Body of pancreas (tissue), 4 donors: ENCODE measurements around the gene RUNX3. TPM values are rescaled to one million over a fixed set of nuclear protein-coding genes. Genes with fewer than 3 reads are reported as not detected.

Experiments used
- ATAC-seq: fragments of 150-250 bp; one replicate; pipeline ENCODE4 v1.9.1; 2016
- DNase-seq, 4 donors: peaks; one replicate each; pipeline ENCODE4 v3.0.0-alpha.2; 2019
- H3K27ac ChIP-seq, 4 donors: fragments of 200-600 bp; sonication (generic); 1 replicate in 3 of 4; 2 replicates in 1 of 4; pipeline versions ENCODE4 v1.5.1 to v1.6.1; 2016 to 2019; ENCODE audit warnings: mild to moderate bottlenecking in 1 of 4, mixed read lengths in 1 of 4, moderate library complexity in 1 of 4
- H3K27me3 ChIP-seq, 2 donors: fragments of 200-600 bp; sonication (generic); one replicate each; pipeline ENCODE4 v1.6.0; 2016; ENCODE audit warnings: mild to moderate bottlenecking in 1 of 2
- H3K36me3 ChIP-seq, 2 donors: fragments of 200-600 bp; sonication (generic); replicated peaks in 1 of 2; 2 replicates each; pipeline ENCODE4 v1.5.1; 2016; ENCODE audit warnings: low read depth in 2 of 2; ENCODE audit not compliant: insufficient read depth in 1 of 2
- H3K4me1 ChIP-seq: fragments of 200-600 bp; sonication (generic); one replicate; pipeline ENCODE4 v1.6.0; 2016
- H3K4me3 ChIP-seq, 2 donors: fragments of 200-600 bp; sonication (generic); 1 replicate in 1 of 2; 2 replicates in 1 of 2; pipeline ENCODE4 v1.5.1; 2016 to 2019
- H3K9me3 ChIP-seq, 3 donors: fragments of 200-600 bp; sonication (generic); 1 replicate in 2 of 3; 2 replicates in 1 of 3; pipeline ENCODE4 v1.5.1; 2016
- CTCF ChIP-seq, 7 experiments: fragments of 450-650 bp in 4 of 7; fragments of 200-600 bp in 3 of 7; sonication (generic) in 3 of 7; IDR thresholded peaks; one replicate each; pipeline ENCODE4 v1.5.1; 2016 to 2019; ENCODE audit warnings: antibody characterized with exemption in 7 of 7
- POLR2A ChIP-seq, 3 donors: fragments of 450-650 bp; IDR thresholded peaks; one replicate each; pipeline ENCODE4 v1.6.1; 2016; ENCODE audit warnings: antibody characterized with exemption in 3 of 3, mild to moderate bottlenecking in 2 of 3
- WGBS, 2 donors: methylation state at CpG; one replicate each; pipeline ENCODE4 v1.1.5; 2017; 5-methylcytosine and 5-hydroxymethylcytosine counted together
- intact Hi-C: fragments of 100-400 bp; cut with DNase I; formaldehyde crosslinking; loops from one replicate; pipeline ENCODE4 v1.15.1; 2023
- total RNA-seq, 2 donors: library from RNA; depleted of rRNA; stranded (reverse); fragments of >200 nt; gene quantifications; one replicate each; pipeline ENCODE4 v1.1.0, GENCODE V29; 2016

RUNX3 gene
- total RNA-seq, 2 donors from 2014 or later: 0.26 TPM; not detected in 1

DNA sequence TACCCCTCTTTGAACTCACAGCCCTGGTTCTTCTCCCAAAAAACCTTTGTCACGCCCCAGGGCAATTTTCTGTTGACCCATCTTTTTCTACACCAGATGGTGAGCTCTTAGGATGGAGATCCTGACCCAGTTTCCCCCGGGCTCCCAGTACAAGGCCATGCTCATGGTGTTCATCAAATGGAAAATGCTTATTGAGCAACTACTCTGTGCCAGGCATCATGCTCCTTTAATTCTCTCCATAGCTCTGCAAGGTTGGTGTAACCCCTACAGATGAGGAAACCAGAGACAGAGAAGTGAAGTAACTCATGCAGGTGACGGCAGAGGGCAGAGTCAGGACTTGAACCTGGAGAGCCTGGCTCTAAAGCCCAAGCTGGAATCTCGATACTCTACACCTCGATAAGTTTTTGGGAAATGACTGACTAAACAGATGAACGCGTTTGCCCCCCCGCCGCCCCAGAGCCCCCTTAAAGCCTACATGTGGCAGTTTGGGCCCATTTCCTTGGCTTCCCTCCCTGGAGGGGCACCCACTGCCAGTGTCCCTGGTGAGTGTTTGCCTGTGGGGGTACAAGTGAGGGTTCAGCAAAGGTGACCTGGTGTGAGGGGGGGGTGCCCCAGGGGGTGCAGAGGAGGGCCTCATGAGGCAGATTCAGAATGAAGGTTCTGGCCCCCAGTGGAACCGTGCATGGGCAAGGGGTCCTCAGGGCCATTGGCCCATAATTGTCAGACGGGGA, 30.2 kb upstream of the RUNX3 start:
- Histone ChIP-seq H3K27ac (no peak overlapping the region), H3K4me1 (no peaks in the 10 kb centered on the region), H3K27me3 (no peaks in the 10 kb centered on the region), H3K36me3 (no peaks in the 10 kb centered on the region), H3K4me3 (no peak overlapping the region), H3K9me3 (no peaks in the 10 kb centered on the region)
- 80% methylated on average over 11 of the region's 11 CpGs for WGBS, 2 donors
- intact Hi-C loops: no loop called here
- no peak for ATAC-seq
- no peak for DNase-seq
- no peak for TF ChIP-seq CTCF (IDR thresholded peaks at IDR 0.05)
- no peak for TF ChIP-seq POLR2A (IDR thresholded peaks at IDR 0.05)

- Histone ChIP-seq H3K27ac (no peak overlapping the region), H3K4me1 (no peaks in the 10 kb centered on the region), H3K4me3 (no peak overlapping the region), H3K27me3 (no peaks in the 10 kb centered on the region), H3K36me3 (no peaks in the 10 kb centered on the region), H3K9me3 (no peaks in the 10 kb centered on the region)
- 76 to 77% methylated on average over 8 of the region's 8 CpGs for WGBS, 2 donors
- TF ChIP-seq CTCF (IDR thresholded peaks at IDR 0.05) (no peak), POLR2A (IDR thresholded peaks at IDR 0.05) (no peak)
- no peak for ATAC-seq
- intact Hi-C loops: no loop called here
- DNase-seq: no peak
These were observed 29.5 kb upstream of the RUNX3 start for GRCh38 chr1:24959623-24959975.

- no peak for ATAC-seq
- H3K4me3 ChIP-seq: no peak overlapping the region
- WGBS, 2 donors: 82% methylated on average over 18 to 23 of the region's 23 CpGs
- DNase-seq: no peak
- no peaks in the 10 kb centered on the region for H3K9me3 ChIP-seq
- no peaks in the 10 kb centered on the region for H3K4me1 ChIP-seq
- no peaks in the 10 kb centered on the region for H3K36me3 ChIP-seq
- H3K27me3 ChIP-seq: no peaks in the 10 kb centered on the region
- H3K27ac ChIP-seq: no peak overlapping the region
- TF ChIP-seq CTCF (IDR thresholded peaks at IDR 0.05): no peak
- intact Hi-C loops: no loop called here
These were observed 28.9 kb upstream of the RUNX3 start for GRCh38 chr1:24958766-24959622.

- 86 to 87% methylated on average over 13 to 16 of the region's 16 CpGs for WGBS, 2 donors
- ATAC-seq: no peak
These were observed 28.0 kb upstream of the RUNX3 start for GRCh38 chr1:24957808-24958752.

More at GRCh38 chr1:24957808-24958752, 28.0 kb upstream of the RUNX3 start:
- no peak for DNase-seq
- no peak overlapping the region for H3K27ac ChIP-seq
- no peak for TF ChIP-seq CTCF (IDR thresholded peaks at IDR 0.05)
- TF ChIP-seq POLR2A (IDR thresholded peaks at IDR 0.05): no peak
- H3K9me3 ChIP-seq: no peaks in the 10 kb centered on the region
- H3K27me3 ChIP-seq: no peaks in the 10 kb centered on the region
- no peaks in the 10 kb centered on the region for H3K4me1 ChIP-seq
- no peaks in the 10 kb centered on the region for H3K36me3 ChIP-seq
- intact Hi-C loops: no loop called here
- no peak overlapping the region for H3K4me3 ChIP-seq
